OCI-LY7 (cell line): ENCODE results near the gene TNPO1. TPM values are rescaled to one million over a fixed set of nuclear protein-coding genes. Genes with fewer than 3 reads are reported as not detected.

ENCODE experiments used
- BruUV-seq: library from RNA; stranded (reverse); fragments of 400-500 nt; replicated peaks from 2 replicates; lab custom pipeline; 2021; lab: Mats Ljungman, UMichigan
- CTCF ChIA-PET: fragments of 300-600 bp; sonication (Branson Sonifier 250); formaldehyde crosslinking; loops from one replicate; lab custom pipeline; 2022; ENCODE audit warnings: antibody characterized with exemption; ENCODE audit not compliant: unreplicated experiment; lab: Charles Lee
- POLR2A ChIA-PET: fragments of 300-600 bp; sonication (Branson Sonifier 250); formaldehyde crosslinking; loops from one replicate; lab custom pipeline; 2022; ENCODE audit warnings: antibody characterized with exemption; lab: Charles Lee
- DNase-seq: peaks from one replicate; pipeline ENCODE4 v3.0.0-alpha.2; 2015; ENCODE audit warnings: low spot score
- H2AFZ ChIP-seq: fragments of 200-600 bp; sonication (generic), shearing (Covaris generic); 2 replicates; pipeline ENCODE4 v1.6.1; 2014; ENCODE audit warnings: mild to moderate bottlenecking, antibody characterized with exemption, low read length, moderate library complexity
- H3K27ac ChIP-seq: fragments of 200-600 bp; sonication (generic); 2 replicates; pipeline ENCODE4 v1.5.1; 2014; ENCODE audit warnings: mixed run types, low read depth, mild to moderate bottlenecking, moderate library complexity, low read length, inconsistent platforms; ENCODE audit not compliant: poor library complexity, severe bottlenecking
- H3K36me3 ChIP-seq: fragments of 200-600 bp; sonication (generic); 2 replicates; pipeline ENCODE4 v1.6.1; 2014; ENCODE audit warnings: mild to moderate bottlenecking, antibody characterized with exemption, low read length, moderate library complexity, mixed read lengths; ENCODE audit not compliant: insufficient read depth
- H3K4me1 ChIP-seq: fragments of 200-600 bp; sonication (generic); 2 replicates; pipeline ENCODE4 v1.5.1; 2014; ENCODE audit warnings: mild to moderate bottlenecking, low read length; ENCODE audit not compliant: insufficient read depth, poor library complexity, severe bottlenecking
- H3K4me2 ChIP-seq: fragments of 200-600 bp; sonication (generic); 2 replicates; pipeline ENCODE4 v1.6.1; 2014; ENCODE audit warnings: mild to moderate bottlenecking, low read length
- H3K4me3 ChIP-seq: fragments of 200-600 bp; sonication (generic); 2 replicates; pipeline ENCODE4 v1.5.1; 2014; ENCODE audit warnings: mild to moderate bottlenecking, low read depth, low read length; ENCODE audit not compliant: poor library complexity, severe bottlenecking
- H3K79me2 ChIP-seq: fragments of 200-600 bp; sonication (generic); 2 replicates; pipeline ENCODE4 v1.6.1; 2016; ENCODE audit warnings: low read depth, mild to moderate bottlenecking, low read length, moderate library complexity, mixed read lengths; ENCODE audit not compliant: insufficient read depth
- H3K9me2 ChIP-seq: fragments of 200-600 bp; sonication (generic); 2 replicates; pipeline ENCODE4 v1.6.1; 2016; ENCODE audit warnings: mild to moderate bottlenecking, low read length, mixed read lengths; ENCODE audit not compliant: insufficient read depth
- H3K9me3 ChIP-seq: fragments of 200-600 bp; sonication (generic); 2 replicates; pipeline ENCODE4 v1.6.1; 2014; ENCODE audit warnings: mild to moderate bottlenecking, mixed run types, low read length, mixed read lengths
- H4K20me1 ChIP-seq: fragments of 200-600 bp; sonication (generic); 2 replicates; pipeline ENCODE4 v1.6.1; 2014; ENCODE audit warnings: mild to moderate bottlenecking, antibody characterized with exemption, low read length, moderate library complexity, mixed read lengths; ENCODE audit not compliant: insufficient read depth
- CTCF ChIP-seq: fragments of 200-600 bp; sonication (generic); conservative IDR thresholded peaks from 2 replicates; pipeline ENCODE4 v1.5.1; 2014; ENCODE audit warnings: mild to moderate bottlenecking, antibody characterized with exemption, low read length, moderate library complexity, mixed read lengths
- EZH2phosphoT487 ChIP-seq: fragments of 200-600 bp; sonication (generic); IDR thresholded peaks from 2 replicates; pipeline ENCODE4 v1.6.1; 2018; ENCODE audit warnings: low read depth, borderline replicate concordance, mild to moderate bottlenecking, mixed run types, antibody characterized with exemption, low read length, moderate library complexity, mixed read lengths
- intact Hi-C: fragments of 100-400 bp; cut with micrococcal nuclease; formaldehyde crosslinking; loops from one replicate; pipeline ENCODE4 v1.10.0; 2022; ENCODE audit not compliant: unreplicated experiment
- total RNA-seq, 2 experiments: library from RNA; depleted of rRNA in 1 of 2; stranded (reverse); fragments of >200 nt in 1 of 2; shearing (Covaris generic) in 1 of 2; gene quantifications; 2 replicates each; pipeline ENCODE4 v1.2.3, GENCODE V29; 2014 to 2022

TNPO1 gene
- total RNA-seq, 2 experiments from 2014 or later: 95.2 to 132 TPM

- H3K9me2 ChIP-seq: no peaks in the 10 kb centered on the region
- H3K4me1 ChIP-seq: peaks cover 21% of the 10 kb centered on the region
- no peaks in the 10 kb centered on the region for H4K20me1 ChIP-seq
- intact Hi-C loops: loop anchor here (1.0 to 5.0 kb wide), 5 partner anchors 138 to 678 kb away; partner anchors contain the start of genes BTF3 and FCHO2
- ChIA-PET POLR2A (interaction anchor here (0.6 to 4.5 kb wide), 9 partner anchors 8 to 1611 kb away, joined by 3 to 46 read pairs (median 10); no protein-coding TSS in a partner anchor), CTCF (interaction anchor here (0.6 to 0.7 kb wide), 2 partner anchors 48 to 208 kb away, joined by 3 read pairs; no protein-coding TSS in a partner anchor)
- no peaks in the 10 kb centered on the region for H3K36me3 ChIP-seq
- BruUV-seq: no TSS peak
- TF ChIP-seq EZH2phosphoT487 (no peak), CTCF (peak; percentile 93)
- H3K4me2 ChIP-seq: peak overlapping the region; percentile 83
- DNase-seq: peak; percentile 82
- no peak overlapping the region for H2AFZ ChIP-seq
- no peak overlapping the region for H3K27ac ChIP-seq
- peaks cover 32% of the 10 kb centered on the region; the same call in 1 of the 2 replicates for H3K79me2 ChIP-seq
- H3K4me3 ChIP-seq: peak overlapping the region; percentile 78
- H3K9me3 ChIP-seq: no peaks in the 10 kb centered on the region
Measured at GRCh38 chr5:72818866-72819534, 2.5 kb downstream of the TNPO1 start.

- peaks cover 16% of the 10 kb centered on the region for H3K4me1 ChIP-seq
- intact Hi-C loops: no loop called here
- H4K20me1 ChIP-seq: no peaks in the 10 kb centered on the region
- no peaks in the 10 kb centered on the region for H3K36me3 ChIP-seq
- ChIA-PET CTCF (no interaction called here), POLR2A (no interaction called here)
- no peak overlapping the region for H3K4me3 ChIP-seq
- no peaks in the 10 kb centered on the region for H3K9me3 ChIP-seq
- no peak for DNase-seq
- no TSS peak for BruUV-seq
- no peaks in the 10 kb centered on the region for H3K9me2 ChIP-seq
- no peak overlapping the region for H3K4me2 ChIP-seq
- peaks cover 32% of the 10 kb centered on the region; the same call in 1 of the 2 replicates for H3K79me2 ChIP-seq
- TF ChIP-seq CTCF: no peak
- no peak for TF ChIP-seq EZH2phosphoT487
- no peak overlapping the region for H3K27ac ChIP-seq
- H2AFZ ChIP-seq: no peak overlapping the region
Measured at GRCh38 chr5:72821776-72822175, 5.3 kb downstream of the TNPO1 start.

GRCh38 chr5:72822944-72823343, 6.5 kb downstream of the TNPO1 start:
- ChIA-PET POLR2A (interaction anchor here (0.6 to 1.2 kb wide), 3 partner anchors 11 to 1029 kb away, joined by 3 to 6 read pairs (median 3); no protein-coding TSS in a partner anchor), CTCF (no interaction called here)
- peaks cover 24% of the 10 kb centered on the region; the same call in 1 of the 2 replicates for H3K79me2 ChIP-seq
- H3K9me3 ChIP-seq: no peaks in the 10 kb centered on the region
- H3K4me3 ChIP-seq: no peak overlapping the region
- no peak for DNase-seq
- no peak overlapping the region for H3K27ac ChIP-seq
- no peaks in the 10 kb centered on the region for H3K36me3 ChIP-seq
- H3K9me2 ChIP-seq: no peaks in the 10 kb centered on the region
- no peak overlapping the region for H2AFZ ChIP-seq
- H3K4me1 ChIP-seq: peaks cover 14% of the 10 kb centered on the region
- intact Hi-C loops: no loop called here
- no peak overlapping the region for H3K4me2 ChIP-seq
- no peak for TF ChIP-seq EZH2phosphoT487
- no peak for TF ChIP-seq CTCF
- no TSS peak for BruUV-seq
- H4K20me1 ChIP-seq: no peaks in the 10 kb centered on the region
